Measurements from ENCODE around the gene RARRES2. TPM values are rescaled to one million over a fixed set of nuclear protein-coding genes. Genes with fewer than 3 reads are reported as not detected.

Gene RARRES2
- total and polyA plus RNA-seq, 2 of the 13 experiments (the other 11 are each of a cell fraction or from before 2014, with no cell fraction given), result 134 to 172 TPM

DNA sequence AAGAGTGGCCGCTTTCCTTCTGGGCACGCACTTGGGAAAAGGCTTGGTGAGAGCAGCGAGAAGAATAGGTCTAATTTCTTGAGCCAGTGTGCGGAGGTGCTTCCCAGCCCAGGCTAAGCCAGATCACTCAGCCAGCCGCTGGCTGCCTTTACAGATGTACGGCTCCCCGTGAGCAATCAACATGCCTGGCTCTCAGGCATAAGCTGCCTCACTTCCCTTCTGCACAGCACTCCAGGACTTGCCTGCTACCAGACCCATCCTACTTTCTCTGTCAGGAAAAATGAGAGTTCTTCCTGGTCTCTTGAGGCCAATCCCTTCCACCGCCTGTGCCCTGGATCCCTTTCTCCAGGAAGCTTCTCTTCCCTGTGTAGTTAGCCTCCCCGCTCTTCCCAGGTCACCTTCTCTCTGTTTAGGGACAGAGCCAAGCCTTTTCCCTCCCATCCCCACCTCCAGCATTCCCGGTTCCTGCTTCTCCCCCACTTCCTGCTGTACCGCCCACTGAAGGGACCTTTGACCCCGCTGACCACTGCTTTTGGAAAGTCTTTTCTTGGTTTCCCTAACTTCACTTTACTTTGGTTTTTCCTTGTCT lies 17.0 kb downstream of the RARRES2 start (continued):
- peak; percentile 30; the same call in 1 of the 2 replicates for TF ChIP-seq HNF4G (IDR thresholded peaks at IDR 0.05; ENCODE audit: borderline replicate concordance, low read depth, low read length)
- no peak for TF ChIP-seq HNF4G (CRISPR knock-in tag; IDR thresholded peaks at IDR 0.05; ENCODE audit: borderline replicate concordance, low read depth)
- TF ChIP-seq, protein P1, sequence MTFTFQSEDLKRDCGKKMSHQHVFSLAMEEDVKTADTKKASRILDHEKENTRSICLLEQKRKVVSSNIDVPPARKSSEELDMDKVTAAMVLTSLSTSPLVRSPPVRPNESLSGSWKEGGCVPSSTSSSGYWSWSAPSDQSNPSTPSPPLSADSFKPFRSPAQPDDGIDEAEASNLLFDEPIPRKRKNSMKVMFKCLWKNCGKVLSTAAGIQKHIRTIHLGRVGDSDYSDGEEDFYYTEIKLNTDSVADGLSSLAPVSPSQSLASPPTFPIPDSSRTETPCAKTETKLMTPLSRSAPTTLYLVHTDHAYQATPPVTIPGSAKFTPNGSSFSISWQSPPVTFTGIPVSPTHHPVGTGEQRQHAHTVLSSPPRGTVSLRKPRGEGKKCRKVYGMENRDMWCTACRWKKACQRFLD (CRISPR knock-in tag; IDR thresholded peaks at IDR 0.05; ENCODE audit: borderline replicate concordance), result no peak
- no peak for TF ChIP-seq HBP1 (CRISPR knock-in tag; IDR thresholded peaks at IDR 0.05; ENCODE audit: low read depth)
- TF ChIP-seq ESRRA (CRISPR knock-in tag; IDR thresholded peaks at IDR 0.05; ENCODE audit: low read depth), result no peak
- TF ChIP-seq, protein P2, sequence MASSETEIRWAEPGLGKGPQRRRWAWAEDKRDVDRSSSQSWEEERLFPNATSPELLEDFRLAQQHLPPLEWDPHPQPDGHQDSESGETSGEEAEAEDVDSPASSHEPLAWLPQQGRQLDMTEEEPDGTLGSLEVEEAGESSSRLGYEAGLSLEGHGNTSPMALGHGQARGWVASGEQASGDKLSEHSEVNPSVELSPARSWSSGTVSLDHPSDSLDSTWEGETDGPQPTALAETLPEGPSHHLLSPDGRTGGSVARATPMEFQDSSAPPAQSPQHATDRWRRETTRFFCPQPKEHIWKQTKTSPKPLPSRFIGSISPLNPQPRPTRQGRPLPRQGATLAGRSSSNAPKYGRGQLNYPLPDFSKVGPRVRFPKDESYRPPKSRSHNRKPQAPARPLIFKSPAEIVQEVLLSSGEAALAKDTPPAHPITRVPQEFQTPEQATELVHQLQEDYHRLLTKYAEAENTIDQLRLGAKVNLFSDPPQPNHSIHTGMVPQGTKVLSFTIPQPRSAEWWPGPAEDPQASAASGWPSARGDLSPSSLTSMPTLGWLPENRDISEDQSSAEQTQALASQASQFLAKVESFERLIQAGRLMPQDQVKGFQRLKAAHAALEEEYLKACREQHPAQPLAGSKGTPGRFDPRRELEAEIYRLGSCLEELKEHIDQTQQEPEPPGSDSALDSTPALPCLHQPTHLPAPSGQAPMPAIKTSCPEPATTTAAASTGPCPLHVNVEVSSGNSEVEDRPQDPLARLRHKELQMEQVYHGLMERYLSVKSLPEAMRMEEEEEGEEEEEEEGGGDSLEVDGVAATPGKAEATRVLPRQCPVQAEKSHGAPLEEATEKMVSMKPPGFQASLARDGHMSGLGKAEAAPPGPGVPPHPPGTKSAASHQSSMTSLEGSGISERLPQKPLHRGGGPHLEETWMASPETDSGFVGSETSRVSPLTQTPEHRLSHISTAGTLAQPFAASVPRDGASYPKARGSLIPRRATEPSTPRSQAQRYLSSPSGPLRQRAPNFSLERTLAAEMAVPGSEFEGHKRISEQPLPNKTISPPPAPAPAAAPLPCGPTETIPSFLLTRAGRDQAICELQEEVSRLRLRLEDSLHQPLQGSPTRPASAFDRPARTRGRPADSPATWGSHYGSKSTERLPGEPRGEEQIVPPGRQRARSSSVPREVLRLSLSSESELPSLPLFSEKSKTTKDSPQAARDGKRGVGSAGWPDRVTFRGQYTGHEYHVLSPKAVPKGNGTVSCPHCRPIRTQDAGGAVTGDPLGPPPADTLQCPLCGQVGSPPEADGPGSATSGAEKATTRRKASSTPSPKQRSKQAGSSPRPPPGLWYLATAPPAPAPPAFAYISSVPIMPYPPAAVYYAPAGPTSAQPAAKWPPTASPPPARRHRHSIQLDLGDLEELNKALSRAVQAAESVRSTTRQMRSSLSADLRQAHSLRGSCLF (CRISPR knock-in tag; IDR thresholded peaks at IDR 0.05; ENCODE audit: borderline replicate concordance), result no peak
- TF ChIP-seq ATF7 (IDR thresholded peaks at IDR 0.05), result no peak
- TF ChIP-seq ATF7 (CRISPR knock-in tag; IDR thresholded peaks at IDR 0.05), result no peak
- TF ChIP-seq ZNF124 (CRISPR knock-in tag; IDR thresholded peaks at IDR 0.05), result no peak
- TF ChIP-seq, protein P3, sequence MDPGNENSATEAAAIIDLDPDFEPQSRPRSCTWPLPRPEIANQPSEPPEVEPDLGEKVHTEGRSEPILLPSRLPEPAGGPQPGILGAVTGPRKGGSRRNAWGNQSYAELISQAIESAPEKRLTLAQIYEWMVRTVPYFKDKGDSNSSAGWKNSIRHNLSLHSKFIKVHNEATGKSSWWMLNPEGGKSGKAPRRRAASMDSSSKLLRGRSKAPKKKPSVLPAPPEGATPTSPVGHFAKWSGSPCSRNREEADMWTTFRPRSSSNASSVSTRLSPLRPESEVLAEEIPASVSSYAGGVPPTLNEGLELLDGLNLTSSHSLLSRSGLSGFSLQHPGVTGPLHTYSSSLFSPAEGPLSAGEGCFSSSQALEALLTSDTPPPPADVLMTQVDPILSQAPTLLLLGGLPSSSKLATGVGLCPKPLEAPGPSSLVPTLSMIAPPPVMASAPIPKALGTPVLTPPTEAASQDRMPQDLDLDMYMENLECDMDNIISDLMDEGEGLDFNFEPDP (CRISPR knock-in tag; conservative IDR thresholded peaks at IDR 0.05), result no peak
- TF ChIP-seq RORA (CRISPR knock-in tag; IDR thresholded peaks at IDR 0.05), result no peak
- peak; percentile 68 for TF ChIP-seq ELF3 (CRISPR knock-in tag; IDR thresholded peaks at IDR 0.05)
- TF ChIP-seq ZNF317 (CRISPR knock-in tag; IDR thresholded peaks at IDR 0.05), result no peak
- peak; percentile 62 for TF ChIP-seq HNF4A (CRISPR knock-in tag; IDR thresholded peaks at IDR 0.05)
- no peak; the same call in 1 of the 2 replicates for TF ChIP-seq RBFOX2 (IDR thresholded peaks at IDR 0.05; ENCODE audit: low read depth, low read length)
- TF ChIP-seq ZNF430 (CRISPR knock-in tag; IDR thresholded peaks at IDR 0.05), result no peak
- TF ChIP-seq KDM5B (CRISPR knock-in tag; IDR thresholded peaks at IDR 0.05; ENCODE audit: borderline replicate concordance), result 0 out of 2 replicates have a peak, but pooled peaks have one; percentile 46
- TF ChIP-seq ZNF136 (CRISPR knock-in tag; IDR thresholded peaks at IDR 0.05; ENCODE audit: low read depth), result no peak
- TF ChIP-seq PCBP1 (IDR thresholded peaks at IDR 0.05; ENCODE audit: borderline replicate concordance, low read depth, low read length), result no peak
- TF ChIP-seq YY1 (IDR thresholded peaks at IDR 0.05; ENCODE audit: insufficient read depth, insufficient replicate concordance, low read depth, low read length), result no peak
- TF ChIP-seq ZSCAN22 (CRISPR knock-in tag; IDR thresholded peaks at IDR 0.05), result no peak
- TF ChIP-seq POLR2AphosphoS5 (IDR thresholded peaks at IDR 0.05; ENCODE audit: low read depth, low read length), result peak; percentile 43; the same call in 1 of the 2 replicates

All from HepG2 (cell line).